WERI-Rb-1 (cell line): ENCODE measurements around the gene MAD1L1.

Experiments
- DNase-seq: peaks from one replicate; pipeline ENCODE4 v3.0.0-alpha.2; 2020
- H3K27ac ChIP-seq: fragments of 250-450 bp; sonication (Bioruptor Pico); 2 replicates; pipeline ENCODE4 v1.5.1; 2020; ENCODE audit warnings: mild to moderate bottlenecking, moderate library complexity
- H3K27me3 ChIP-seq: fragments of 250-450 bp; sonication (Bioruptor Pico); 2 replicates; pipeline ENCODE4 v1.5.1; 2021; ENCODE audit warnings: mild to moderate bottlenecking, low read depth, moderate library complexity; ENCODE audit not compliant: insufficient read depth, severe bottlenecking
- H3K36me3 ChIP-seq: fragments of 250-450 bp; sonication (Bioruptor Pico); 2 replicates; pipeline ENCODE4 v1.5.1; 2020; ENCODE audit warnings: mild to moderate bottlenecking, moderate library complexity
- H3K4me3 ChIP-seq: 2 replicates; pipeline ENCODE4 v1.5.1; 2011; ENCODE audit warnings: low read depth, mild to moderate bottlenecking, control low read depth, low read length
- H3K9me3 ChIP-seq: fragments of 250-450 bp; sonication (Bioruptor Pico); 2 replicates; pipeline ENCODE4 v1.5.1; 2021; ENCODE audit warnings: mild to moderate bottlenecking, moderate library complexity; ENCODE audit not compliant: severe bottlenecking
- CTCF ChIP-seq: IDR thresholded peaks from 2 replicates; pipeline ENCODE4 v1.5.1; 2011; ENCODE audit warnings: low read depth, mild to moderate bottlenecking, control low read depth, inconsistent platforms, low read length

MAD1L1 gene

DNA sequence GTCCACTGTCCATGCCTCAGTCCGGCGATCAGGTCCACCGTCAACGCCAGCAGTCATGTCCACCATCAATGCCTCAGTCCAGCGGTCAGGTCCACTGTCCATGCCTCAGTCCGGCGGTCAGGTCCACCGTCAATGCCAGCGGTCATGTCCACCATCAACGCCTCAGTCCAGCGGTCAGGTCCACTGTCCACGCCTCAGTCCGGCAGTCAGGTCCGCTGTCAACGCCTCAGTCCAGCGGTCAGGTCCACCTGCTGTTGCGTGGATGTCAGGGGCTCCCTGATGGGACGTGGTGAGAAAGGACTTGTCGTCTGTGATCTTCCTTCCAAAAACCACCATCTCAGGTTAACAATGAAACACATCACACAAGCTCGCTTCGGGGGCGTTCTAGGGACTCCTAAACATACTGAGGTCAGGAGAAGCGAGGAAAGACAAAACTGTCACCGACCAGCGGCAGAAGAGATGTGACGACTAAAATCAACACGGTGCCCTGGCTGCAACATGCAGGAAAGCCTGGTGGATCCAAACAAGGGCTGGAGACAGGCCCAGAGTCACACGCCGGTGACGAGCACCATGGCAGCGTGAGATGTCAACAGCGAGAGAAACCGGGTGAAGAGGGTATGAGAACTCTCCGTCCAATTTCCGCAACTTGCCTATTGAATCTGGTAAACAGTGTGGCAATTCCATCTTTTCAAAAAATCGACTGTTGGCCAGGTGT lies 264.2 kb downstream of the MAD1L1 start:
- no peak for TF ChIP-seq CTCF
- Histone ChIP-seq H3K4me3 (no peak overlapping the region), H3K36me3 (peaks cover 8% of the 10 kb centered on the region)

GRCh38 chr7:1967512-1968396 lies 265.0 kb downstream of the MAD1L1 start:
- Histone ChIP-seq H3K9me3 (peaks cover 6% of the 10 kb centered on the region), H3K36me3 (peaks cover 8% of the 10 kb centered on the region), H3K27me3 (no peaks in the 10 kb centered on the region), H3K27ac (peak overlapping the region; percentile 69), H3K4me3 (no peak overlapping the region)
- no peak for TF ChIP-seq CTCF
- no peak for DNase-seq

More for the DNA sequence above, 264.2 kb downstream of the MAD1L1 start:
- Histone ChIP-seq H3K9me3 (peaks cover 6% of the 10 kb centered on the region), H3K27me3 (no peaks in the 10 kb centered on the region), H3K27ac (no peak overlapping the region)
- DNase-seq, result no peak

DNA sequence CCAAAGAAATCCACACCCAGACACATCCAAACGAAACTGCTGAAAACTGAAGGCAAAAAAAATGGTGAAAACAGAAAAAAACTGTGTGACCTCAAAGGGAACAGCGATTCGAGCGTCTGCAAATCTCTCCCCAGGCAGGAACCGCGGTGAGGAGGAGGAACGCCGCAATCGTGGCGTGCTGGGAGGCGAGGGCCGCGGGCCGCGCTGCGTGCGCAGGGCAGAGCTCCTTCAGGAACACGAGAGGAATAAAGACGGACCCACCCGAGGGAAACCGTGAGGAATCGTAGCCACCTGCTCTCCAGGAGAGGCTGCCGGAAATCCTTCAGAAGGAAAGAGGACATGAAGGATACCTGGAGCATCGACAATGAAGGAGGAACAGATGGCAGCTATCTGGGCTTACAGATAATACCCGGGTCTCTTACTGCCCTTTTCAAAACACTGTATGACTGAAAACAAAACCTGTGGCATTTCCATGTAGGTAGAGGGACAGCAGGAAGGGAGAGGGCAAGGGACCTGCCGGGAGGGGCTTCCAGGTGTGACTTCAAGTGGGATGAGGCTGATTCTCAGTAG lies 266.0 kb downstream of the MAD1L1 start:
- H3K27ac ChIP-seq, result peak overlapping the region; percentile 69
- peak; percentile 37 for DNase-seq
- no peaks in the 10 kb centered on the region for H3K9me3 ChIP-seq
- peak overlapping the region; percentile 33 for H3K4me3 ChIP-seq
- H3K36me3 ChIP-seq, result peaks cover 4% of the 10 kb centered on the region
- H3K27me3 ChIP-seq, result no peaks in the 10 kb centered on the region
- no peak for TF ChIP-seq CTCF

DNA sequence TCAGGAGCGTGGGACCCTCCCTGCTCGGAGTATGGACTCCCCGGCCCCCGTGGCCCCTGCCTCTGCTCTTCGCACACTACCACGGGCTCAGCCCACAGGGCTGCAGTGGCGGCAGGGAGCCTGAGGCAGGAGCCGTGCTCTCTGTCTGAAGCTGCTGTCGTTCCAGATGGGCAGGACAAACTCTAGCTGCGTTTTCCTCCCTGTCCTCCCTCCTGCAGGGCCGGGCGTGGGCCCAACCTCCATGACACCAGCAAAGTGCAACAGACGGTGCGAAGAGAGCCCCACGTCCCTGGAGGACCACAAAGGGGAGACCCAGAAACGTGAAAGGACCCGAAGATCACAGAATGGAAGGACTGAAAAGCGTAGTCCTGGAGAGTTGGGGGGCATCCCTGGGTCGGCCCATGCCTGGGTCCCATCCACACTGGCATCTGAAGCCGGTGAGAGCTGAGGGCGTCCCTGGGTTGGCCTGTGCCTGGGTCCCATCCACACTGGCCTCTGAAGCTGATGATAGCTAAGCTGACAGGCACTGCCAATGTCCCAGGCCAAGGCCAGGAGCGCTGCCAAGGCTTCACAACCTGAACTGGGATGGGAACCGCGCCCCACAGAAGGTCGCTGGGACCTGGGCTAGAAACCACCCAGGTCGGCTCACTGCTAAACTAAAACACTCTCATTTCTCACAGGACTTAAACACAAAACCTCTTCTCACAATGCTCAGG lies 267.0 kb downstream of the MAD1L1 start:
- Histone ChIP-seq H3K4me3 (no peak overlapping the region), H3K27me3 (no peaks in the 10 kb centered on the region), H3K9me3 (no peaks in the 10 kb centered on the region), H3K36me3 (no peaks in the 10 kb centered on the region; the same call in 1 of the 2 replicates), H3K27ac (no peak overlapping the region)
- DNase-seq, result no peak
- no peak for TF ChIP-seq CTCF

- Histone ChIP-seq H3K27me3 (no peaks in the 10 kb centered on the region), H3K9me3 (no peaks in the 10 kb centered on the region), H3K36me3 (no peaks in the 10 kb centered on the region), H3K27ac (no peak overlapping the region), H3K4me3 (no peak overlapping the region)
- DNase-seq, result no peak
- TF ChIP-seq CTCF, result no peak
Measured at GRCh38 chr7:1964913-1965578, 267.7 kb downstream of the MAD1L1 start.
